ENCODE measurements around the gene CUEDC1.

CUEDC1 gene

DNA sequence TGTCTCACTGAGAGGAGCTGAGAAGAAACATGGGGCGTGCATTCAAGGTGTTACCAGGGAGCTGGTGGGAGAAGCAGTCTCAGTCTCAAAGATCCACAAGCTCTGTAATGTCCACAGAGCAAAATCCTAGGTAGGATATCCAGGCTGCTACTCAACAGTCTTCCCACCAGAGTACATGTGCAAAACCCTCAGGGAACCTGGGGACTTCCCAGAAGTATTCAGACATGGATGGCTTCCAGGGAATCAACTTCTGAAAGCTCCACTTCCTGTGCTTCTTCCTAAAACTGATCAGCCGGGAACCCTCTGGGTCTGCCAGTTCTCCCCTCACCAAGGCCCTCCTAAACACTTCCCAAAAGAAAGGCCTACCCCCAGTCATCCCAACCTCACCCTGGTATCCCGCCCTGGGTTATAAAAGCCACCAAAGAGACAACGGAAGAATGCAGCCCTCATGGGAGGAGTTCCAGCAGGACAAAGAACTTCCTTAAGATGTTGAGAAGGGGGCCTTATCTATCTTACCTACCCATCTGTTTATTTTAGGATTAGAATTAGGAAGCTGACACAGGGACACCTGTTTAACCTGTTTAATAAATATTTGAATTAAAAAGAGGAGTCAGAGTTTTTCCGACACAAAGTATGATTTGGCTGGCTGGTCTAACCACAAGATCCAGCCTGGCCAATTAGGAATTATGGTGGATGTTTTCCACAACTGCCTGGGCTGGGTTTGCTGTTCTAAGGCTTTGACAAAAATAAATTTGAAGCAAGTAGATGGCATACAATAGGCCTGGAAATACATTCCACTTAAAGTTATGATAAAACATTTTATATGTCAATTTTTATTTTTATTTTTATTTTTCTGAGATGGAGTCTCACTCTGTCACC, 37.0 kb downstream of the CUEDC1 start:
- H3K27ac ChIP-seq (ENCODE audit: low read depth in 2 of 2, low read length in 2 of 2), result no peak overlapping the region
- no peaks in the 10 kb centered on the region for H3K36me3 ChIP-seq (ENCODE audit: control insufficient read depth in 2 of 2, insufficient read depth in 2 of 2, low read length in 2 of 2)
- peaks cover 22 to 36% of the 10 kb centered on the region in 2 donors for H3K4me1 ChIP-seq (ENCODE audit: control insufficient read depth in 2 of 2, insufficient read depth in 2 of 2, low read length in 2 of 2)
- no peaks in the 10 kb centered on the region for H3K27me3 ChIP-seq (ENCODE audit: control insufficient read depth in 2 of 2, insufficient read depth in 2 of 2, low read length in 2 of 2)
- H3K9me3 ChIP-seq (ENCODE audit: control insufficient read depth in 2 of 2, low read length in 2 of 2), result no peaks in the 10 kb centered on the region
- H3K4me3 ChIP-seq (ENCODE audit: low read length in 2 of 2), result no peak overlapping the region
- no peak overlapping the region for H3K9ac ChIP-seq (ENCODE audit: low read depth in 1 of 2, low read length in 2 of 2)

DNA sequence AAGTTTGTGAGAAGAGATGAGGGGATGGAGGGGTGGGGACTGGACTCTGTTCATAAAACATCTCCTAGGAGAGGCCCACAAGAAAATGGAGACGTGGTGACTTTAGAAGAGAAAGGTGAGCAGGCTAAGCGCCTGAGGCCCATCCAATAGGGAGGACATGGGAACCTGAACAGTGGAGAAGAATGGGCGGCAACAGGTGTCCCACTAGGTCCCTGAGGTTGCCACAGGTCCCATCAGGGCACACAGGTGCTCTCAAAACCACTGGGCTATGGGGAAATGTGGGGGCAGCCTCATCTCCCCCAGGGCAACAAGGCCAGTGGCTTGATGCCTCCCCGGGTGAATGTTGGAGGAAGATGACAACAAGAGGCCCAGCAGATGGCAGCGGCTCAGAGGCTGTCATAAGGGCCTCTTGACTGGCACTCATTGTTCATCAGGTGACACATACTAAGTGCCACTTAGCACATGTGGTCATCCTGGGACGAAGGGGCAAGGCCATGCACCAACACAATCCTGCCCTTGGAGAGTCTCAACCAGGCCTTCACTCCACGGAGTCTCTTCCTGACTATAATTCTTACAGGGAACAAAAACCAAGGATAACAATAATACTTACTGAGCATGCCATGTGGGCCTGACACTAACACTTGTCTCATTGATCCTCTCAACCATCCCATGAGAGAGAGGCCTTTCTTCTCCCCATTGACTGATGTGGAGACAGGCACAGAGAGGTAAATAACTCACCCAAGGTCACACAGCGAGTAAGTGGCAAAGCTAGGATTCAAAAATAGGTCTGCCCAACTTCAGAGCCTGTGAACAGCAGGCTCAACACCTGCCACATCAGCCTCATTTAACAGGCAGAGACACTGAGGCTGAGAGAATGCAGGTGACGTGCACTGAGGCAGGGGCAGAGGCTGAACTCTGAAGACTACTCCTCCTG, 38.0 kb downstream of the CUEDC1 start:
- Histone ChIP-seq H3K4me3 (ENCODE audit: low read length in 2 of 2) (no peak overlapping the region), H3K4me1 (ENCODE audit: control insufficient read depth in 2 of 2, insufficient read depth in 2 of 2, low read length in 2 of 2) (peaks cover 21 to 38% of the 10 kb centered on the region in 2 donors), H3K27ac (ENCODE audit: low read depth in 2 of 2, low read length in 2 of 2) (peak overlapping the region in 1 of 2 donors; percentile 26), H3K27me3 (ENCODE audit: control insufficient read depth in 2 of 2, insufficient read depth in 2 of 2, low read length in 2 of 2) (no peaks in the 10 kb centered on the region), H3K36me3 (ENCODE audit: control insufficient read depth in 2 of 2, insufficient read depth in 2 of 2, low read length in 2 of 2) (no peaks in the 10 kb centered on the region), H3K9me3 (ENCODE audit: control insufficient read depth in 2 of 2, low read length in 2 of 2) (no peaks in the 10 kb centered on the region), H3K9ac (ENCODE audit: low read depth in 1 of 2, low read length in 2 of 2) (no peak overlapping the region)

DNA sequence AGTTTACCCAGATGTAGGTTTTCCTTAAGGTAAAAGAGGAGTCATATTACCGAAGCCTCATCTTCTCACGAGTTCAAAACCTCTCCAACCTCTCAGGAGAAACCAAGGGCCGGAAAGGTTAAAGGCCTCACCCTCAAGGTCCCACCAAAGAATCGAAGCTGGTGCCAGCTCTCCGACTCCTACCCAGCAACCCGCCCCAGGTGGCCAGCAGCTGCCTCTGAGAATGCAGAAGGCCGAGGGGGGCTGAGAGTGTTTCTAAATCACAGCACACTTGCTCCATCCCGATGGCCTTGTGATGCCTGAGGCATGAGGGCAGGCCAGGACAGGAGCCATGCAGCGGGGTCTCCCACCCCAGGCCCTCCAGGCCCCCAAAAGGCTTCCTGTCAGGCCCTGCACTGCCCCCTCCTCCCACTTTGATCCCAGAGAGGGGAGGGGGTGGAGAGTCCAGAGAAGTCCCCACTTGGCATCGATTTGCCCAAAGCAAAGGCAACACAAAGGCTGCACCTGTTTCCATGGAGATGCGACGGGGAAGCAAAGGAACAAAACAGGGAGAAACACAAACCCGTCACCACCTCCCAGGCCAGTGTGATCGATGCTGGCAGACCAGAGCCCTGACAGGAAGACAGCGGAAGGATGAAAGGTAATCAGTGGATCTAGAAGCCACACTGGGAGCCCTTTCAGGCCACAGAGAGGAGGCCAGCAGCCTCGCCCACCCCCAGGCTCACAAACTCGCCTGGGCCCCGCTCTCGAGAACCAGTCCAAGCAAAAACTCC, 39.0 kb downstream of the CUEDC1 start:
- Histone ChIP-seq H3K27ac (ENCODE audit: low read depth in 2 of 2, low read length in 2 of 2) (peak overlapping the region in 1 of 2 donors; percentile 3), H3K9ac (ENCODE audit: low read depth in 1 of 2, low read length in 2 of 2) (no peak overlapping the region), H3K36me3 (ENCODE audit: control insufficient read depth in 2 of 2, insufficient read depth in 2 of 2, low read length in 2 of 2) (no peaks in the 10 kb centered on the region), H3K9me3 (ENCODE audit: control insufficient read depth in 2 of 2, low read length in 2 of 2) (no peaks in the 10 kb centered on the region), H3K27me3 (ENCODE audit: control insufficient read depth in 2 of 2, insufficient read depth in 2 of 2, low read length in 2 of 2) (no peaks in the 10 kb centered on the region), H3K4me1 (ENCODE audit: control insufficient read depth in 2 of 2, insufficient read depth in 2 of 2, low read length in 2 of 2) (peaks cover 17 to 38% of the 10 kb centered on the region in 2 donors), H3K4me3 (ENCODE audit: low read length in 2 of 2) (no peak overlapping the region)

DNA sequence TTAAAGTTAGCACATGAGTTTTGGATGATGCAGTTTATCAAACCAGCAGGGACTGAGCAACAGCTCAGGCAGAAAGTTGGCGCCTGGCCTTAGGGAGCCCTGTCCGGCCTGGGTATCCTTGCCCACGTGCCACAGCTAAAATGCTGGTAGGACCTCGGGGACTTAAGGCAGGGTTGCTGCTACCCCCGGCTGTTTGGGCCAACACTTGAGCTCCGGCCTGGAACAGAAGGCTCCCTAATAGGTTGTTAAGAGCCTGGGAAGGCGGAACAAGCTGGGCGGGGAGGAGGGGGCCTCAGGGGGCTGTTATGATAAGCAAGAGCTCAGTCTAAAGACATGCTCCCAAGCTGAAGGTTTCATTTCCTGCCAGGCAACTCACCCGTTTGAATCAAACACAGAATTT, 39.7 kb downstream of the CUEDC1 start:
- H3K27ac ChIP-seq (ENCODE audit: low read depth in 2 of 2, low read length in 2 of 2), result peak overlapping the region in 1 of 2 donors; percentile 43
- H3K9me3 ChIP-seq (ENCODE audit: control insufficient read depth in 2 of 2, low read length in 2 of 2), result no peaks in the 10 kb centered on the region
- peaks cover 13 to 34% of the 10 kb centered on the region in 2 donors for H3K4me1 ChIP-seq (ENCODE audit: control insufficient read depth in 2 of 2, insufficient read depth in 2 of 2, low read length in 2 of 2)
- no peaks in the 10 kb centered on the region for H3K36me3 ChIP-seq (ENCODE audit: control insufficient read depth in 2 of 2, insufficient read depth in 2 of 2, low read length in 2 of 2)
- H3K4me3 ChIP-seq (ENCODE audit: low read length in 2 of 2), result no peak overlapping the region
- no peaks in the 10 kb centered on the region for H3K27me3 ChIP-seq (ENCODE audit: control insufficient read depth in 2 of 2, insufficient read depth in 2 of 2, low read length in 2 of 2)
- H3K9ac ChIP-seq (ENCODE audit: low read depth in 1 of 2, low read length in 2 of 2), result no peak overlapping the region

DNA sequence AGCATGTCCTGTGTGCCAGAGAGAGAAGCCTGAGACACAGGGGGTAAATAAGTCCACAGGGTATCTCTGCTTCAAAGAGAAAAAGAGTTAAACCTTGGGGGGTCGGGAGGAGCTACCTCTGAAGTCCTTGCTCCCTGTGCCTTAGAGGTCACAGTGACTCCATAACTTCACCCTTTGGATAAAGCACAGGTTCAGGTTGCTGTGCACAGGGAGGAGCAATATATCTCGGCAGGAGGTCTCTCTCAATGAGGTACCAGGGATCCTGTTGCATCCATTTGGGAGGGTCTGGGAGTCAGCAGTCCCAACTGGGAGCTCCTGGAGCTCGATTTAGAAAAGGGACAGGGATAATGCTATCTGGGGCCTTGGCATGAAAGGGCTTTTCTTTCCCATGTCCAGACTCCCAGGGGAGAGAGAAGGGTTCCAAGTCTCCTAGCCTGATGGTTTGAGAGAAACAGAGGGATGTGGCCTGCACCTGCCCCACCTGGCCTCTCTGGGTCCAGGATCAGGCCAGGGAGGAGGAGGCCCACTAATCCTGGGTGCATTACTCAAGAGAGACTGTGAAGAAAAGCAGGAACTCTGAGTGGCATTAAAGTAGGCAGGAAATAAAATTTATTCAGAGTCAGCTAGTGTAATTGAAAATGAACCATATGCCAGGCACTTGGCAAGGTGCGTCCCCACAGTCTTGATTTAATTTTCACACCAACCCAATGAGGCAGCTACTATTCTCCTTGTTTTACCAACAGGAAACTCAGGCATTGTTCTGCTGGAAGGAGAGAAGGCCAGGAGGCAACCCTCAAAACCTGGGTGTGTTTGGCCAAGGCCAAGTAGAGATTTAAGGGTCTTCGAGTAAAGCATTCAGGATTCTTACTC, 40.7 kb downstream of the CUEDC1 start:
- Histone ChIP-seq H3K9me3 (ENCODE audit: control insufficient read depth in 2 of 2, low read length in 2 of 2) (no peaks in the 10 kb centered on the region), H3K4me1 (ENCODE audit: control insufficient read depth in 2 of 2, insufficient read depth in 2 of 2, low read length in 2 of 2) (peaks cover 13 to 29% of the 10 kb centered on the region in 2 donors), H3K27ac (ENCODE audit: low read depth in 2 of 2, low read length in 2 of 2) (peak overlapping the region in 1 of 2 donors; percentile 41), H3K9ac (ENCODE audit: low read depth in 1 of 2, low read length in 2 of 2) (no peak overlapping the region), H3K36me3 (ENCODE audit: control insufficient read depth in 2 of 2, insufficient read depth in 2 of 2, low read length in 2 of 2) (no peaks in the 10 kb centered on the region), H3K4me3 (ENCODE audit: low read length in 2 of 2) (no peak overlapping the region), H3K27me3 (ENCODE audit: control insufficient read depth in 2 of 2, insufficient read depth in 2 of 2, low read length in 2 of 2) (no peaks in the 10 kb centered on the region)

DNA sequence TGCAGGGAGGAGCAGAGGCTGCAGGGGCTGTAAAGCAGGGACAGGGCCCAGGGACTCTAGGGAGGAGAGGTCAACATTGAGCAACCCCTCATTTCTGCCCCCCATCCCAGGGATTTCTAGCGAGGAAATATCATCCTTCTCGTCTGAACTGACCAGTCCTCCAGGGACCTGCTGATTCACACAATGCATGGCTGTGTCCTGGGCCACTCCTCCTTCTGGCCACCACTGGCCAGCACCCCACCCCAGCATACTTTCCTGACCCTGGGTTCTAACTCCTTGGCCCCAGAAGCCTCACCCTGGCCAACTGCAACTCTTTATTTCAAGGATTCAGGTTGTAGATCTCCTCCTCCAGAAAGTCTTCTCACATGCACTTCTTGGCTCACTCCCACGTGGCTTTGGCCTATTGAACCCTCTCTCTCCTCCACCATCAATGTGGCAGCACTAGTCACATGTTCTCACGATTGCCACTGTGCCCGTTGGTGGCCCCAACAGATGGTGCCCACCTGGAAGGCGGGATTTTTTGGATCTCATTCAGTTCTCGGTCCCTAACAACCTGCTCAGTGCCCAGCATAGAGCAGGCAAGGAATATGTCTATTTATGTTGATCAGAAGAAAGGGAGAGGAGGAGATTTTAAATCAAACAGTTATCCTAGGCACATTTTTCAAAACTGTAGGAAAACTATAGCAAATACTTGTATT, 41.5 kb downstream of the CUEDC1 start:
- no peaks in the 10 kb centered on the region for H3K36me3 ChIP-seq (ENCODE audit: control insufficient read depth in 2 of 2, insufficient read depth in 2 of 2, low read length in 2 of 2)
- no peak overlapping the region for H3K9ac ChIP-seq (ENCODE audit: low read depth in 1 of 2, low read length in 2 of 2)
- H3K27ac ChIP-seq (ENCODE audit: low read depth in 2 of 2, low read length in 2 of 2), result no peak overlapping the region
- H3K4me1 ChIP-seq (ENCODE audit: control insufficient read depth in 2 of 2, insufficient read depth in 2 of 2, low read length in 2 of 2), result peaks cover 13 to 29% of the 10 kb centered on the region in 2 donors
- no peaks in the 10 kb centered on the region for H3K27me3 ChIP-seq (ENCODE audit: control insufficient read depth in 2 of 2, insufficient read depth in 2 of 2, low read length in 2 of 2)
- no peak overlapping the region for H3K4me3 ChIP-seq (ENCODE audit: low read length in 2 of 2)
- no peaks in the 10 kb centered on the region for H3K9me3 ChIP-seq (ENCODE audit: control insufficient read depth in 2 of 2, low read length in 2 of 2)

DNA sequence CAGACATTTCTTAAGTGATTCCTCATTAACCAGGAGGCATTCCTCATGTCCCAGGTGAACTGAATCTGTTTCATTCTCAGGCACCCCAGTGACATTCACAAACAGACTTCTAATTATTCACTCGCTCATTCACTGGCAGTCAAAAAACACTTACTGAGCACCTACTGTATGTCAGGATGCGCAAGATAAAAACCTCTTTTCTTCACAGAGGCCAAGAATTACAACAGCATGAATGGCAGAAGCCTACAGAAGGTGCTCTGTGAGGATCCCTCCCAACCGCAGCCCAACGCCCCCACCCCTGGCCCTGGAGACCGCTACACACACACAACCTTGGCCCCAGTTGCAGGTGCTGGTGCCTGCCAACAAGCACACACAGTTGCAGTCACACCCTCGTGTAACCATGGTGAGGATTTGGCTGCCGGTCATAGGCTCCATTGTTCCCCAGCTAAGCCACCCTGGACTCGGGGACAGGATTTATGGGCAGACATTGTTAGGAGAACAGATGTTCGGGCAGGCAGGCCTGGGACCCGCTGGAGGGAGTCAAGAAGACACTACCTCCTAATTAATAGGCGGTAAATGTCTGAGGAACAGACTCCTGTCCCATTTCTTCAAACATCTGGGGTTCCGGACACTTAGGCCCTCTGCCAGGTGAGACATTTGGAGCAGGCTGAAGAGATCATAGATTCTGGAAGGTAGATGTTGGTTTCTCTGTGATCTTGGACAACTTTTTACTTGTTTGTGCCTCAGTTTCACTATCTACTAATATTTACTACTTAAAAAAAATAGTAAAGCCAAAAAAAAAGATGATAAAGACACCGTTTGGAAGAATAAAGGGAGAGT, 43.2 kb downstream of the CUEDC1 start:
- Histone ChIP-seq H3K27me3 (ENCODE audit: control insufficient read depth in 2 of 2, insufficient read depth in 2 of 2, low read length in 2 of 2) (no peaks in the 10 kb centered on the region), H3K4me1 (ENCODE audit: control insufficient read depth in 2 of 2, insufficient read depth in 2 of 2, low read length in 2 of 2) (peaks cover 13 to 29% of the 10 kb centered on the region in 2 donors), H3K27ac (ENCODE audit: low read depth in 2 of 2, low read length in 2 of 2) (peak overlapping the region; percentile 46 to 62), H3K4me3 (ENCODE audit: low read length in 2 of 2) (no peak overlapping the region), H3K9ac (ENCODE audit: low read depth in 1 of 2, low read length in 2 of 2) (peak overlapping the region; percentile 9 to 38), H3K9me3 (ENCODE audit: control insufficient read depth in 2 of 2, low read length in 2 of 2) (no peaks in the 10 kb centered on the region), H3K36me3 (ENCODE audit: control insufficient read depth in 2 of 2, insufficient read depth in 2 of 2, low read length in 2 of 2) (no peaks in the 10 kb centered on the region)
